Stomach smooth muscle (tissue), 2 donors: ENCODE measurements around the gene ACAA1.

Source experiments
- H3K27ac ChIP-seq: one replicate; pipeline ENCODE4 v1.7.0; 2013; ENCODE audit warnings: mild to moderate bottlenecking, low read length, inconsistent platforms
- H3K27me3 ChIP-seq, 2 donors: one replicate each; pipeline ENCODE4 v1.7.0; 2013; ENCODE audit warnings: low read length in 2 of 2; ENCODE audit not compliant: insufficient read depth in 2 of 2, control insufficient read depth in 1 of 2
- H3K36me3 ChIP-seq, 2 donors: one replicate each; pipeline ENCODE4 v1.7.0; 2013; ENCODE audit warnings: low read length in 2 of 2; ENCODE audit not compliant: control insufficient read depth in 2 of 2, insufficient read depth in 2 of 2
- H3K4me1 ChIP-seq: one replicate; pipeline ENCODE4 v1.7.0; 2013; ENCODE audit warnings: low read length; ENCODE audit not compliant: control insufficient read depth, insufficient read depth
- H3K4me3 ChIP-seq, 2 donors: one replicate each; pipeline ENCODE4 v1.7.0; 2013; ENCODE audit warnings: low read length in 2 of 2
- H3K9ac ChIP-seq, 2 donors: one replicate each; pipeline ENCODE4 v1.7.0; 2013; ENCODE audit warnings: low read length in 2 of 2, mild to moderate bottlenecking in 1 of 2
- H3K9me3 ChIP-seq, 2 donors: one replicate each; pipeline ENCODE4 v1.7.0; 2013; ENCODE audit warnings: low read length in 2 of 2; ENCODE audit not compliant: control insufficient read depth in 2 of 2
- donor health status: healthy.
- donor health status: Pancreatic carcinoma.

Gene ACAA1

GRCh38 chr3:38111201-38111600 is 25.7 kb downstream of the ACAA1 start:
- no peak overlapping the region for H3K27ac ChIP-seq
- H3K4me3 ChIP-seq = no peak overlapping the region
- no peaks in the 10 kb centered on the region for H3K4me1 ChIP-seq
- no peak overlapping the region for H3K9ac ChIP-seq
- H3K9me3 ChIP-seq = no peaks in the 10 kb centered on the region
- no peaks in the 10 kb centered on the region for H3K36me3 ChIP-seq
- H3K27me3 ChIP-seq = no peaks in the 10 kb centered on the region

DNA sequence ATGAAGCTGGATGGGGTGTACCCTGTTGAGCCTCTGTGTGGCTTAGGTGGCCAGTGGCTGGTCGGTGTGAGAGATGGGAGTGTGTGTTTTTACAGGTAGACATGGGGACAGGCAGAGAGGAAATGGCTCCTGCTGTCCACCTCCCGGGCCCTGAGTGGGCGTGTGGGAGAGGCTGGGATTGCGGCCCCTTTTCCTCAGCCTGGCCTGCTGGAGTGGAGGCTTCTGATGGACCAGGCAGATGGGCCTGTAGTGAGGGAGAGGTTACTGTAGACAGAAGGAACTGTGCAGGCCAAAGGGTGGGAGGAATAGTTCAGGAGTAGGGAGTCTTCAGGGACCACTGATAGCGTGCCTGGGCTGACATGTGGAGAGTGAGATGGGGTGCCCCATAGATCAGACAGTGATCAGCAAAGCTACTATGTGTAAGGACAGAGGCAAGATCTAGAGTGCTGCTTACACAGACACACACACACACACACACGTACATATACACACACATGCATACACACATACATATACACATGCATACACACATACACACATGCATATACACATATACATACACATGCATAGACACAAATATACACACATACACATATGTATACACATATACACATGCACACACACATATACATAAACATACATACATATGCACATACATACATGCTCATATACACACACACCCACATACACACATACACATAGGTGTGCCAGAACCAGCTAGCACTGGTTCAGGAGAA is 26.4 kb downstream of the ACAA1 start:
- no peak overlapping the region for H3K4me3 ChIP-seq
- no peaks in the 10 kb centered on the region for H3K27me3 ChIP-seq
- no peaks in the 10 kb centered on the region for H3K4me1 ChIP-seq
- H3K9me3 ChIP-seq = no peaks in the 10 kb centered on the region
- no peaks in the 10 kb centered on the region for H3K36me3 ChIP-seq
- no peak overlapping the region for H3K9ac ChIP-seq
- no peak overlapping the region for H3K27ac ChIP-seq

DNA sequence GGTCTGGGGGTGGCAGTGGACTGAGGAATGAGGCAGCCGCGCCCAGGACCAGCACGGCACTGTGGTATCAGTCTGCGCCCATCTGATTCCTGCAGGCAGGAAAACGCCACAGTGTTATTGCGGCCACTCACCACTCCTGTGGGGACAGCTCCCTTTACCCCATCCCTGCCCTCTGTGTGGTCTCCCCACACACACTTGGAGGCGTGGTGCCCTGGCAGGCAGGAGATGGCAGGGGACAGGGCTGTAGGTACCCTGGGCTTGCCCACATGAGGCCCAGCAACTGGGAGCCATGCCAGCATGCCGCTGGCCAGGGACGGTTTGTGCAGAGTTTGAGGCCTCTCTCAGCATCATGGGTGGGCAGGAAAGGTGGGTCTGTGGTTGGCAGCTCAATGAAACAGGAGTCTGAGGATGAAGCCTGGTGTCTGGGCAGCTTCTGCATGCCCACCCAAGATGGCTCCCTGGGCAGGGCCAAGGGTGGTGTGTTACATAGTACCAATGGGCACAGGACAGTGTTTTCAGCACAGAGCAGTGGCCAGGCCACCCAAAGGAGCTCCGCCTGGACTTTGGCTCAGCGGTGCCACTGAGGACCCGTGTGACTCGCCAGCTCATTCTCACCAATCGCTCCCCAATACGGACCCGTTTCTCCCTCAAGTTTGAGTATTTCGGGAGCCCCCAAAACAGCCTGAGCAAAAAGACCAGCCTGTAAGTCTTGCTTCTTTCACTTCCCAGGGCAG is 27.2 kb downstream of the ACAA1 start:
- Histone ChIP-seq H3K27ac (no peak overlapping the region), H3K9ac (no peak overlapping the region), H3K4me1 (no peaks in the 10 kb centered on the region), H3K4me3 (no peak overlapping the region), H3K36me3 (no peaks in the 10 kb centered on the region), H3K27me3 (no peaks in the 10 kb centered on the region), H3K9me3 (no peaks in the 10 kb centered on the region)

DNA sequence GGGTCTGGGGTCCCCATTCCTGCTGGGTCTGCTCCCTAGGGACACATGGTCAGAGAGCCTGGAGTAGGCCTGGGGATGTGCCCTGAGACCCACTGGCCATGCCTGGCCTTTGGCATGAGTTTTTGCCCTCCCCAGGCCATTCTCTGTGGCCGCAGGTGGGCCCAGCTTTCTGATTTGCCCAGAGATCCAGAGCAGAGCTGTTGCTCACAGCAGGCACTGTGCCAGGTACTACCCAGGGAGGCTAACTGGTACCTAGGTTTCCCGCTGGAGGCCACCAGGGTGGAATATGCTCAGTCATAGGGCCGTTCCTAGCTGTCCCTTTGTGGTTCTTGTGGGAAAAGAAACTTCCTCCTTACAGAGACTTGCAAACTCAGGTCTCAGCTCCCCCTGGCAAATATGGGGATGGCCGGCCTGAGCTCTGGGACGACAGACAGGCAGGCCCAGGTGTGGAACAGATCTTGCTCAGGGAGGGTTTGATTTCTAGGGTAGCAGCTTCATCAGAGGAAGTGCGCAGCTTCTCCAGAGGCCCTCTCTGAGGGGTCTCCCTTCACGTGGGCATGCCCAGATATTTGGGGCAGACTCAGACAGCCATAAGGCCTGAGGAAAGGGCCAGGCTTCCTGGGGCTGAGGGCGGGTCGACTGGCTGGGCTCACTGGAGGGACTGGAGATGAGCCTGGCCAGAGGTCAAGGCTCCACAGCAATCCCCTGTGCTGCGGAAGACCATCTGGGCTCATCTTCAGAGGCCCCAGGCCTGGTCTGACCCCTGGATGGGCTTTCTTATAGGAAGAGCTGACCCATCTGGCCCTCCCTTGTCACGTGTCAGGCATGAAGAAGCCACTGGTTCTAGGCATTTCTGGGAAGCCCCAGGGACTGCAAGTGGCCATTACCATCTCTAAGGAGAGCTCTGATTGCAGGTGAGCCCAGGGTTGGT is 28.0 kb downstream of the ACAA1 start:
- no peaks in the 10 kb centered on the region for H3K27me3 ChIP-seq
- H3K9ac ChIP-seq = no peak overlapping the region
- H3K4me1 ChIP-seq = no peaks in the 10 kb centered on the region
- H3K27ac ChIP-seq = no peak overlapping the region
- H3K9me3 ChIP-seq = no peaks in the 10 kb centered on the region
- H3K36me3 ChIP-seq = no peaks in the 10 kb centered on the region
- no peak overlapping the region for H3K4me3 ChIP-seq

- Histone ChIP-seq H3K9ac (no peak overlapping the region), H3K9me3 (no peaks in the 10 kb centered on the region), H3K27ac (no peak overlapping the region), H3K27me3 (no peaks in the 10 kb centered on the region), H3K36me3 (no peaks in the 10 kb centered on the region), H3K4me3 (no peak overlapping the region), H3K4me1 (no peaks in the 10 kb centered on the region)
Observed at GRCh38 chr3:38107911-38108648, 28.8 kb downstream of the ACAA1 start.

- Histone ChIP-seq H3K36me3 (no peaks in the 10 kb centered on the region), H3K27ac (no peak overlapping the region), H3K9me3 (no peaks in the 10 kb centered on the region), H3K4me1 (no peaks in the 10 kb centered on the region), H3K27me3 (no peaks in the 10 kb centered on the region), H3K9ac (no peak overlapping the region), H3K4me3 (no peak overlapping the region)
Observed at GRCh38 chr3:38105525-38105924, 31.4 kb downstream of the ACAA1 start.

- H3K4me1 ChIP-seq = no peaks in the 10 kb centered on the region
- H3K27ac ChIP-seq = no peak overlapping the region
- H3K9ac ChIP-seq = no peak overlapping the region
- no peak overlapping the region for H3K4me3 ChIP-seq
- no peaks in the 10 kb centered on the region for H3K36me3 ChIP-seq
- H3K27me3 ChIP-seq = no peaks in the 10 kb centered on the region
- no peaks in the 10 kb centered on the region for H3K9me3 ChIP-seq
Observed at GRCh38 chr3:38102444-38102814, 34.5 kb downstream of the ACAA1 start.

GRCh38 chr3:38101811-38102443 is 35.0 kb downstream of the ACAA1 start:
- no peaks in the 10 kb centered on the region for H3K36me3 ChIP-seq
- H3K4me1 ChIP-seq = no peaks in the 10 kb centered on the region
- H3K27ac ChIP-seq = no peak overlapping the region
- H3K9ac ChIP-seq = no peak overlapping the region
- no peaks in the 10 kb centered on the region for H3K9me3 ChIP-seq
- H3K27me3 ChIP-seq = no peaks in the 10 kb centered on the region
- no peak overlapping the region for H3K4me3 ChIP-seq

DNA sequence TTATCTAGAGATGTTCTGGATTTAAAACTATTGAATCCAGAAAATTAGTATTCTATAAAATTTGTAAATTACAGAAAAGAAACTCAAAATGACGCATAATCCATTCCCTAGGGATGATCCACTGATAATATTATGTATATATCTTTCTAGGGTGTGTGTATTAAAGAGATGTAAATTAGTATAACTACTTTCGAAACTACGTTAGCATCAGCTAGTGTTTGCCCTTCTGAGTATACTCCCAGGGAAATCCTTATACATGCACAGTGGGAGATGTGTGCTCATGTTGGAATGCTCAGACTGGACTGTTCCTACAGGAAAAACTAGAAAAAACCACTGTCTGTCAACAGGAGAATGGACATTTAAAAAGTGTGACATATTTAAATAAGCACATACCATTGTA is 36.4 kb downstream of the ACAA1 start:
- H3K9ac ChIP-seq = no peak overlapping the region
- H3K27me3 ChIP-seq = no peaks in the 10 kb centered on the region
- no peak overlapping the region for H3K27ac ChIP-seq
- H3K4me3 ChIP-seq = no peak overlapping the region
- no peaks in the 10 kb centered on the region for H3K36me3 ChIP-seq
- H3K4me1 ChIP-seq = no peaks in the 10 kb centered on the region
- H3K9me3 ChIP-seq = no peaks in the 10 kb centered on the region

DNA sequence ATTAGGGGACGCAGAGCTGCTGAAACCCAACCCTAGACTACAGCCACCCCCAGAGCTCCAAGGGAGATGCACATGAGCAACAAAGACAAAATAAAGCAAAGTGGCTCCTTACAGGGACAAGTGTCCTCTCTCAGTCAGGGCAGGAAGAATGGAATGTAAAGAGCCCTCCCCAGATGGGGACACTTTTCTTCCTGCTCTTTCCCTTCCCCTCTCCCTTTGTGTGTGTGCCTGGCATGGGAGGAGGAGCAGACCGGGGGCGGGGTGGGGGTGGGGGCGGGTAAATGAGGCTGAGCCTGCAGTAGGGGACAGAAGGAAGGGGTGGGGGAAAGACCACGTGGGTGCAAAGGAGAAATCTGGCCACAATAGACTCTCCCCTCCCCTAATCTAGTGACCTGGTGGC is 37.4 kb downstream of the ACAA1 start:
- Histone ChIP-seq H3K27ac (no peak overlapping the region), H3K9me3 (no peaks in the 10 kb centered on the region), H3K9ac (no peak overlapping the region), H3K4me1 (no peaks in the 10 kb centered on the region), H3K27me3 (no peaks in the 10 kb centered on the region), H3K36me3 (no peaks in the 10 kb centered on the region), H3K4me3 (no peak overlapping the region)
